ENCODE data around the gene PGM2L1. TPM values are rescaled to one million over a fixed set of nuclear protein-coding genes. Genes with fewer than 3 reads are reported as not detected.

The PGM2L1 gene
- total RNA-seq, 1 experiment from 2014 or later = 33.1 TPM

DNA sequence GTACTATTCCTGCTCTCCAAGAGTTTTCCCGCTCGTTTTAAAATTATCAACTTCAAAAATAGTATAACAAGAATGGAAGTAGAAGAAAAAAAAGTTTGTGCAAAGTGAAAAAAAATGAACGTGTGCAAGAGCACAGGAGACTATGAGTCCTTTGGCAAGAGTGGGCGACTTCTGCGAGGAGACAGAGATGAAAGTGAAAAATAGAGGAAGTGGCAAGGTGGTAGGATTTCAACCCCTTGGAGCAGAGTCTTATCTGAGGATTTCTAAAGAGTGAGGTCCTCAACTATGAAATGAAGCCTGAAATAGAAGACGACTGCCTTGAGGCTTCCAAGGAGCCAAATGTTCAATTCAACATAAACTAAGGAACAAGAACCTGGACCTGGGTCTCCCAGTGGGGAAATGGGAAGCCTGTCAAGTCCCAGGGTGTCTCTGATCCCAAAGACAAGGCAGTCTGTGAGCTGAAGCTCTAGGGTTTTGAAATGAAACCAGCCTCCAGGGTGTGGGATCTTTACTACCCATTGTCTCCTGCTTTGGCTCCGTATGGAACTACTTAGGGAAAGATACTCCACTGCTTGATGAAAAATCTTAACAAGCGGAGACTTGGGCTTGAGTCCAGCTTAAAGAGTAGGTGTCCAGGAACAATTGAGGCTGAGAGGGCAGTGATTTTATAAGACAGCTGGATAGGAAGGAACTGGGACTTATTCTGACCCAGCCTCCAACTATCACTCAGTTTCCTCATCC lies 91.6 kb downstream of the PGM2L1 start:
- ChIA-PET POLR2A (no interaction called here), CTCF (no interaction called here)
- H3K27me3 ChIP-seq (ENCODE audit: control insufficient read depth, insufficient read depth, low read length) = peaks cover 9% of the 10 kb centered on the region; the same call in 1 of the 2 replicates
- BruUV-seq (replicated peaks) = no TSS peak
- TF ChIP-seq, protein P1, sequence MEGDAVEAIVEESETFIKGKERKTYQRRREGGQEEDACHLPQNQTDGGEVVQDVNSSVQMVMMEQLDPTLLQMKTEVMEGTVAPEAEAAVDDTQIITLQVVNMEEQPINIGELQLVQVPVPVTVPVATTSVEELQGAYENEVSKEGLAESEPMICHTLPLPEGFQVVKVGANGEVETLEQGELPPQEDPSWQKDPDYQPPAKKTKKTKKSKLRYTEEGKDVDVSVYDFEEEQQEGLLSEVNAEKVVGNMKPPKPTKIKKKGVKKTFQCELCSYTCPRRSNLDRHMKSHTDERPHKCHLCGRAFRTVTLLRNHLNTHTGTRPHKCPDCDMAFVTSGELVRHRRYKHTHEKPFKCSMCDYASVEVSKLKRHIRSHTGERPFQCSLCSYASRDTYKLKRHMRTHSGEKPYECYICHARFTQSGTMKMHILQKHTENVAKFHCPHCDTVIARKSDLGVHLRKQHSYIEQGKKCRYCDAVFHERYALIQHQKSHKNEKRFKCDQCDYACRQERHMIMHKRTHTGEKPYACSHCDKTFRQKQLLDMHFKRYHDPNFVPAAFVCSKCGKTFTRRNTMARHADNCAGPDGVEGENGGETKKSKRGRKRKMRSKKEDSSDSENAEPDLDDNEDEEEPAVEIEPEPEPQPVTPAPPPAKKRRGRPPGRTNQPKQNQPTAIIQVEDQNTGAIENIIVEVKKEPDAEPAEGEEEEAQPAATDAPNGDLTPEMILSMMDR (IDR thresholded peaks at IDR 0.05) = no peak
- TF ChIP-seq TCF7L2 (IDR thresholded peaks at IDR 0.05; ENCODE audit: low read depth, low read length) (no peak), POLR2AphosphoS5 (IDR thresholded peaks at IDR 0.05; ENCODE audit: low read depth, low read length) (no peak), SIN3A (IDR thresholded peaks at IDR 0.05; ENCODE audit: borderline replicate concordance, insufficient read depth, low read depth, low read length) (no peak)
- TF ChIP-seq, protein P2, sequence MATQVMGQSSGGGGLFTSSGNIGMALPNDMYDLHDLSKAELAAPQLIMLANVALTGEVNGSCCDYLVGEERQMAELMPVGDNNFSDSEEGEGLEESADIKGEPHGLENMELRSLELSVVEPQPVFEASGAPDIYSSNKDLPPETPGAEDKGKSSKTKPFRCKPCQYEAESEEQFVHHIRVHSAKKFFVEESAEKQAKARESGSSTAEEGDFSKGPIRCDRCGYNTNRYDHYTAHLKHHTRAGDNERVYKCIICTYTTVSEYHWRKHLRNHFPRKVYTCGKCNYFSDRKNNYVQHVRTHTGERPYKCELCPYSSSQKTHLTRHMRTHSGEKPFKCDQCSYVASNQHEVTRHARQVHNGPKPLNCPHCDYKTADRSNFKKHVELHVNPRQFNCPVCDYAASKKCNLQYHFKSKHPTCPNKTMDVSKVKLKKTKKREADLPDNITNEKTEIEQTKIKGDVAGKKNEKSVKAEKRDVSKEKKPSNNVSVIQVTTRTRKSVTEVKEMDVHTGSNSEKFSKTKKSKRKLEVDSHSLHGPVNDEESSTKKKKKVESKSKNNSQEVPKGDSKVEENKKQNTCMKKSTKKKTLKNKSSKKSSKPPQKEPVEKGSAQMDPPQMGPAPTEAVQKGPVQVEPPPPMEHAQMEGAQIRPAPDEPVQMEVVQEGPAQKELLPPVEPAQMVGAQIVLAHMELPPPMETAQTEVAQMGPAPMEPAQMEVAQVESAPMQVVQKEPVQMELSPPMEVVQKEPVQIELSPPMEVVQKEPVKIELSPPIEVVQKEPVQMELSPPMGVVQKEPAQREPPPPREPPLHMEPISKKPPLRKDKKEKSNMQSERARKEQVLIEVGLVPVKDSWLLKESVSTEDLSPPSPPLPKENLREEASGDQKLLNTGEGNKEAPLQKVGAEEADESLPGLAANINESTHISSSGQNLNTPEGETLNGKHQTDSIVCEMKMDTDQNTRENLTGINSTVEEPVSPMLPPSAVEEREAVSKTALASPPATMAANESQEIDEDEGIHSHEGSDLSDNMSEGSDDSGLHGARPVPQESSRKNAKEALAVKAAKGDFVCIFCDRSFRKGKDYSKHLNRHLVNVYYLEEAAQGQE (IDR thresholded peaks at IDR 0.05; ENCODE audit: insufficient read depth in 1 of 2, low read depth in 2 of 2, low read length in 1 of 2) = no peak
- H3K4me3 ChIP-seq (ENCODE audit: low read depth in 2 of 2, low read length in 2 of 2) = no peak overlapping the region
- H3K36me3 ChIP-seq (ENCODE audit: control insufficient read depth, insufficient read depth, low read length) = no peaks in the 10 kb centered on the region
- ATAC-seq = no peak
- peaks cover 2% of the 10 kb centered on the region; the same call in 1 of the 2 replicates for H3K4me1 ChIP-seq (ENCODE audit: control insufficient read depth, insufficient read depth, low read length)
- DNase-seq (ENCODE audit: low read depth, low spot score) = no peak
- no peaks in the 10 kb centered on the region for H3K9me3 ChIP-seq (ENCODE audit: control insufficient read depth, insufficient read depth, low read depth, low read length)
- H3K27ac ChIP-seq (ENCODE audit: low read length) = no peak overlapping the region
- in situ Hi-C loops (cut with HindIII; ENCODE audit: low pct_unique_long_range_greater_than_20kb, low sequenced_read_pairs) (no loop called here), intact Hi-C loops (cut with micrococcal nuclease; ENCODE audit: unreplicated experiment) (no loop called here)

DNA sequence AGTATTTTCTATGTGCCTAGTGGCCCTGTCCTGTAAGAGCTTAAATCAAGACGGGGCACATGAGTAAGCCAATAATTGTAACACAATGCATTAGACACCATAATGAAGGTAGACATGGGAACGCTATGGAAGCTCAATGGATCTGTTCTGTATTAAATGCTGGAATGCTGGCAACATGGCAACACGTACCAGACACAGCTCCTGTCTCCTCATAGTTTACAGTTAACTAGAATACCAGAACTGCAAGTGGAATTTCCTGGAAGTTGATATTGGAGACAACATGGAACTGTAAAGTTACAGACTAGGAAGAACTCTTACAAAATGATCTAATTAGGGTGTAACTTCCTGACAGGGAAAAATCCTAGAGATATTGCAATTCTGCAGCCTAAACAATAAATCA lies 99.2 kb downstream of the PGM2L1 start:
- Histone ChIP-seq H3K27ac (ENCODE audit: low read length) (no peak overlapping the region), H3K4me3 (ENCODE audit: low read depth in 2 of 2, low read length in 2 of 2) (no peak overlapping the region), H3K9me3 (ENCODE audit: control insufficient read depth, insufficient read depth, low read depth, low read length) (no peaks in the 10 kb centered on the region), H3K27me3 (ENCODE audit: control insufficient read depth, insufficient read depth, low read length) (peaks cover 2% of the 10 kb centered on the region; the same call in 1 of the 2 replicates), H3K36me3 (ENCODE audit: control insufficient read depth, insufficient read depth, low read length) (no peaks in the 10 kb centered on the region), H3K4me1 (ENCODE audit: control insufficient read depth, insufficient read depth, low read length) (no peaks in the 10 kb centered on the region)
- ATAC-seq (no peak), DNase-seq (ENCODE audit: low read depth, low spot score) (no peak)
- ChIA-PET CTCF (no interaction called here), POLR2A (interaction anchor here (0.6 kb wide), 2 partner anchors 22 to 388 kb away, joined by 3 read pairs; no protein-coding TSS in a partner anchor)
- in situ Hi-C loops (cut with HindIII; ENCODE audit: low pct_unique_long_range_greater_than_20kb, low sequenced_read_pairs) (no loop called here), intact Hi-C loops (cut with micrococcal nuclease; ENCODE audit: unreplicated experiment) (no loop called here)
- TF ChIP-seq SIN3A (IDR thresholded peaks at IDR 0.05; ENCODE audit: borderline replicate concordance, insufficient read depth, low read depth, low read length) = no peak
- TF ChIP-seq, protein P2 (IDR thresholded peaks at IDR 0.05; ENCODE audit: insufficient read depth in 1 of 2, low read depth in 2 of 2, low read length in 1 of 2) = no peak
- no peak for TF ChIP-seq TCF7L2 (IDR thresholded peaks at IDR 0.05; ENCODE audit: low read depth, low read length)
- TF ChIP-seq, protein P1 (IDR thresholded peaks at IDR 0.05) = no peak
- TF ChIP-seq POLR2AphosphoS5 (IDR thresholded peaks at IDR 0.05; ENCODE audit: low read depth, low read length) = no peak
- BruUV-seq (replicated peaks) = no TSS peak
